ENCODE measurements around the gene EFNA5. TPM values are rescaled to one million over a fixed set of nuclear protein-coding genes. Genes with fewer than 3 reads are reported as not detected.

The EFNA5 gene
- total RNA-seq, 4 donors from 2014 or later, result 1.2 to 22.7 (median 9.4) TPM

DNA sequence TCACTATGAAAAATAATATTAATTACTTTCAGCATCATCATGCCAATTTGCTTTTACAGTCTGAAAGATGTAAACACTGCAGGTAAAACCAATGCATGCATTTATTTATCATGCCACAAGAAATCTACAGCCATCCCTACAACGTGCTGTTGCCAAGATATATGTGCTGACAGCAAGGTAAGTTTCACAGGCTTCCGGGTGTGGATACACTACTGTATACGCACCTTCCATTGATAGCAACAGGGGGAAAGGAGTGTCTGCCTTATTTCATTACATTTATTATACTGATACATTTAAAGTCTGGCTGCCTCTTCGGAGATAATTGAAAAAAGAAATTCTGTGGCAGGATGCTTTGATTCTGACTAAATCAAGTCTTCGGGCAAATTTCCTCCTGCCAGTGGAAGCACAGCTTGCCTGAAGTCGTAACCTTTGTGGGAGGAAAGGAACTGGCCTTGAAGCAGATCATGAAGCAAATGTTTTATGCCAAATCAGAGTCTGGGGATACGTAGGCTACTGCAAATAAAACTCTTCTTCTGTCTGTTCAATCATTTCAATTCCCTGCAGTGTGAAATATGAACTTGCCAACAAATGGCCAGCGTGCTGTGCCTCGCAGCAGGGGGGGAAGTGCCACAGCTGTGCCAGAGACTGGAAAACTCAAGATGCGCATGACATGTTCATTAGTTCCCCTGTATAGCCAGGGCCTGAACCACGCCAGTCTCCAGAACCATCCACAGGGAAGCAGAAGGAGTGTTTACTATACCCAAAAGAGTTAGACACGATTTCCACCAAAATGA lies 268.1 kb downstream of the EFNA5 start:
- DNase-seq, result no peak
- H3K27ac ChIP-seq, result no peak overlapping the region
- TF ChIP-seq POLR2A (IDR thresholded peaks at IDR 0.05) (no peak), CTCF (IDR thresholded peaks at IDR 0.05) (no peak)
- no peak overlapping the region for H3K4me3 ChIP-seq
- H3K4me1 ChIP-seq, result peaks cover 0 to 6% of the 10 kb centered on the region in 2 donors
- H3K27me3 ChIP-seq, result no peaks in the 10 kb centered on the region
- no peaks in the 10 kb centered on the region for H3K9me3 ChIP-seq
- intact Hi-C loops (cut with DNase I; ENCODE audit: low total_unique reads), result no loop called here
- H3K36me3 ChIP-seq, result no peaks in the 10 kb centered on the region

GRCh38 chr5:107401470-107402122 lies 269.1 kb downstream of the EFNA5 start:
- Histone ChIP-seq H3K27ac (no peak overlapping the region), H3K9me3 (no peaks in the 10 kb centered on the region), H3K4me1 (peaks cover 0 to 6% of the 10 kb centered on the region in 2 donors), H3K27me3 (no peaks in the 10 kb centered on the region), H3K36me3 (no peaks in the 10 kb centered on the region), H3K4me3 (no peak overlapping the region)
- intact Hi-C loops (cut with DNase I; ENCODE audit: low total_unique reads), result no loop called here
- DNase-seq, result no peak
- TF ChIP-seq CTCF (IDR thresholded peaks at IDR 0.05) (no peak), POLR2A (IDR thresholded peaks at IDR 0.05) (no peak)

GRCh38 chr5:107400328-107400727 lies 270.4 kb downstream of the EFNA5 start:
- TF ChIP-seq CTCF (IDR thresholded peaks at IDR 0.05) (no peak), POLR2A (IDR thresholded peaks at IDR 0.05) (no peak)
- H3K27ac ChIP-seq, result no peak overlapping the region
- H3K4me1 ChIP-seq, result peaks cover 0 to 6% of the 10 kb centered on the region in 2 donors
- no peaks in the 10 kb centered on the region for H3K9me3 ChIP-seq
- no peak for DNase-seq
- intact Hi-C loops (cut with DNase I; ENCODE audit: low total_unique reads), result no loop called here
- H3K4me3 ChIP-seq, result no peak overlapping the region
- no peaks in the 10 kb centered on the region for H3K27me3 ChIP-seq
- H3K36me3 ChIP-seq, result no peaks in the 10 kb centered on the region

DNA sequence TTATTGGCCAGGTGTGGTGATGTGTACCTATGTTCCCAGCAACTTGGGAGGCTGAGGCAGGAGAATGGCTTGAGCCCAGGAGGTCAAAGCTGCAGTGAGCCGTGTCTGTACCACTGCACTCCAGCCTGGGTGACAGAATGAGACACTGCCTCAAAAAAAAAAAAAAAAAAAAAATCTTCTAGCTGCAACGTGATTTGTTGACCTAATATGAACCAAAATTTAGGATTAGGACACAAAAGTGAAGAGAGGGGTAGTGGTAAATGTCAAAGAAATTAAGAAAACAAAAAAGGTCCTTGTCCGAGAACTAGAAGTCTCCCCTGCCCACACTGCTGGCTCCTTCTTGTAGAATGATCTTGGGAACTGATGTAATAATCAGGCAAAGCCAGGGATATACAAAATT lies 272.0 kb downstream of the EFNA5 start:
- Histone ChIP-seq H3K27ac (no peak overlapping the region), H3K4me1 (peaks cover 0 to 6% of the 10 kb centered on the region in 2 donors), H3K4me3 (no peak overlapping the region), H3K27me3 (no peaks in the 10 kb centered on the region), H3K9me3 (no peaks in the 10 kb centered on the region), H3K36me3 (no peaks in the 10 kb centered on the region)
- DNase-seq, result no peak
- no peak for TF ChIP-seq CTCF (IDR thresholded peaks at IDR 0.05)
- no peak for TF ChIP-seq POLR2A (IDR thresholded peaks at IDR 0.05)
- intact Hi-C loops (cut with DNase I; ENCODE audit: low total_unique reads), result no loop called here

- Histone ChIP-seq H3K9me3 (no peaks in the 10 kb centered on the region), H3K4me1 (no peaks in the 10 kb centered on the region), H3K27me3 (no peaks in the 10 kb centered on the region), H3K36me3 (no peaks in the 10 kb centered on the region), H3K27ac (no peak overlapping the region), H3K4me3 (no peak overlapping the region)
- intact Hi-C loops (cut with DNase I; ENCODE audit: low total_unique reads), result no loop called here
- DNase-seq, result no peak
- TF ChIP-seq POLR2A (IDR thresholded peaks at IDR 0.05) (no peak), CTCF (IDR thresholded peaks at IDR 0.05) (no peak)
These were observed 274.4 kb downstream of the EFNA5 start for GRCh38 chr5:107396351-107396690.

Measured in uterus (tissue), 4 donors.